ENCODE measurements around the gene AP4S1. TPM values are rescaled to one million over a fixed set of nuclear protein-coding genes. Genes with fewer than 3 reads are reported as not detected.
A peak's percentile ranks its signal among the peaks of the same experiment; 100 is the strongest.
"Not testable (repeated sequence)": the region's sequence is repeated elsewhere in the genome, so short reads cannot be mapped to it uniquely, and the experiment has no call there.

The AP4S1 gene
- total and polyA plus RNA-seq, 11 donors = 6.4 to 11.9 (median 8.6) TPM

DNA sequence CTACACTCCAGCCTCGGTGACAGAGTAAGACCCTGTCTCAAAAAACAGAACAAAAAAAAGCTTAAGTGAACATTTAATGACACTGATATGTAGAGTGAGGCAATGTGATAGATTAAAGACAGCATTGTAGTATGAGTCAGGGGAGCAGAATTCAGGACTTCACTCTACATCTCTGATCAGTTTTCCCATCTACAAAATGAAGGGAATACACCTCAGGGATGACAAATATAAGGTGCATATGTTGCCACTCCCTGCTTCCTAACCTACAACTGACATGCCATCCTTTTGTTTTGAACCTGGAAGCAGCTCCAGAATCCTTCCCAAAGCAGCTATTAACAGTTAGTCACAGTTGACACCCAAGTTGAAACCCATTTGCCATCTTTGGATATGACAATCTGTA lies 31.6 kb downstream of the AP4S1 start:
- intact Hi-C loops (cut with DNase I) = no loop called here
- ATAC-seq (no peak), DNase-seq (no peak)
- Histone ChIP-seq H3K4me3 (no peak overlapping the region), H3K27ac (no peak overlapping the region), H3K36me3 (no peaks in the 10 kb centered on the region), H3K4me1 (peaks cover 0 to 25% (median 8%) of the 10 kb centered on the region in 12 donors), H3K27me3 (no peaks in the 10 kb centered on the region), H3K9me3 (no peaks in the 10 kb centered on the region)
- WGBS, 4 donors = 89 to 93% (median 91%) methylated on average over 1 of the region's 1 CpG
- no peak for TF ChIP-seq POLR2A (IDR thresholded peaks at IDR 0.05)
- TF ChIP-seq CTCF (IDR thresholded peaks at IDR 0.05) = no peak

DNA sequence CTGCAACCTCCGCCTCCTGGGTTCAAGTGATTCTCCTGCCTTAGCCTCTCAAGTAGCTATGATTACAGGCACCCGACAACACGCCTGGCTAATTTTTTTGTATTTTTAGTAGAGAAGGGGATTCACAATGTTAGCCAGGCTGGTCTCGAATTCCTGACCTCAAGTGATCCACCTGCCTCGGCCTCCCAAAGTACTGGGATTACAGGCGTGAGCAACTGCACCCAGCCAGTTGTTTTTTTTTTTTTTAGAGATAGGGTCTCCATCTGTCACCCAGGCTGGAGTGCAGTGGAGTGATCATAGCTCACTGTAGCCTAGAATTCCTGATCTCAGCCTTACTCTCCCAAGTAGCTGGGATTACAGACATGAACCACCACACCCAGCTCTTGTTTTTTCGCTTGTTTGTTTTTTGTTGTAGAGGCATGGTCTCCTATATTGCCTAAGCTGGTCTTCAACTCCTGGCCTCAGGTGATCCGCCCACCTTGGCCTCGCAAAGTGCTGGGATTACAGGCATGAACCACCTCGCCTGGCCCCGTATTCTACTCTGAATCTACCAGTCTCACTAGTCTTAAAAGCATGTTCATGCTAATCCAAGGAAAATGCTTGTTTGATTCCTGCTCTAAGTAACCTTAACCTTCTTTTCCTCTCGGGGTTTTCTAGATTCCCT lies 32.4 kb downstream of the AP4S1 start:
- 97 to 98% (median 97%) methylated on average over 12 of the region's 12 CpGs for WGBS, 4 donors
- DNase-seq = no peak
- H3K4me3 ChIP-seq = no peak overlapping the region
- intact Hi-C loops (cut with DNase I) = no loop called here
- H3K36me3 ChIP-seq = no peaks in the 10 kb centered on the region
- no peaks in the 10 kb centered on the region for H3K9me3 ChIP-seq
- TF ChIP-seq POLR2A (IDR thresholded peaks at IDR 0.05) (no peak), CTCF (IDR thresholded peaks at IDR 0.05) (no peak)
- ATAC-seq = no peak
- H3K27ac ChIP-seq = no peak overlapping the region
- no peaks in the 10 kb centered on the region for H3K27me3 ChIP-seq
- peaks cover 0 to 25% (median 8%) of the 10 kb centered on the region in 12 donors for H3K4me1 ChIP-seq

DNA sequence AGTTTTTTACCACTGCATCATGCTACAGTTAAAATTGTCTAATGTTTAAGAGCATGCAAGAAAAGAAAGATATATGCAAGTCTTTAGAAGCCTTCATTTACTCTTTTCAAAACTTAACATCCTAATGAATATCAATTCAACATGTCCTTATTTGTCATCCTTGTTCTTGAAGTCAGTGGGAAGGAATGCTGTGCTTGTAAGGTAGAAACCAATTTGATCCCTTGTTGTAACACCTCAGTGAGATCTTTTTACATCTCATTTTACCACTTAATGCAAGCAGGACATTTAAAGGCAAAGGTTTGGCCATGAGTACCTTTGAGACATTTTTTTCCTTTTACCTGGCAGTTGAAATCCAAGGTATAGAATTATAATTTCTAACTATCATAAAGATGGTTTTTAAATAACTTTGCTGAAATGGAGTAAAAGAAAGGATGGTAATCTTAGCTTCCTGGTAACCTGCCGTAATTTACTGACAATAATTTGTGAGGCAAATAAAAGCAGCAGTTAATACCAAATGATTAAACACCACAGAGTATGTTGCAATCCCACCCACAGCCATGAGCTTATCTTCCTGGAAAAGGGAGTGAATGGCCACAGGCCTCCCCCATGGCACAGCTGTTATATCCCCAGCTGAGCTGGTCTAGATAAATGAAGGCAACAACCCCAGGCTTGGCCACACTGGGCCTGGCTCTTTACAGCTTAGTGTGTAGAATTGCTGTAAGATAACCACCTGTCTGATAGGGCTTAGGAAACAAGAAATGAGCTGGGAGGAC lies 33.9 kb downstream of the AP4S1 start:
- Histone ChIP-seq H3K4me1 (peaks cover 0 to 13% (median 3%) of the 10 kb centered on the region in 12 donors), H3K36me3 (no peaks in the 10 kb centered on the region), H3K27me3 (no peaks in the 10 kb centered on the region), H3K9me3 (no peaks in the 10 kb centered on the region), H3K4me3 (no peak overlapping the region), H3K27ac (no peak overlapping the region)
- WGBS, 4 donors = 78 to 87% (median 83%) methylated on average over 1 of the region's 1 CpG
- ATAC-seq (peak in 3 of 4 donors; percentile 72 to 91 (median 87)), DNase-seq (peak in 3 of 5 donors; percentile 39 to 69 (median 65))
- no peak for TF ChIP-seq CTCF (IDR thresholded peaks at IDR 0.05)
- TF ChIP-seq POLR2A (IDR thresholded peaks at IDR 0.05) = no peak
- intact Hi-C loops (cut with DNase I) = no loop called here

GRCh38 chr14:31060253-31060875 lies 34.9 kb downstream of the AP4S1 start:
- 85 to 95% (median 91%) methylated on average over 6 of the region's 6 CpGs for WGBS, 4 donors
- DNase-seq (no peak), ATAC-seq (no peak)
- intact Hi-C loops (cut with DNase I) = no loop called here
- H3K4me3 ChIP-seq = no peak overlapping the region
- H3K27ac ChIP-seq = no peak overlapping the region
- H3K4me1 ChIP-seq = peaks cover 0 to 13% (median 3%) of the 10 kb centered on the region in 12 donors
- TF ChIP-seq POLR2A (IDR thresholded peaks at IDR 0.05) (no peak), CTCF (IDR thresholded peaks at IDR 0.05) (no peak)
- no peaks in the 10 kb centered on the region for H3K27me3 ChIP-seq
- no peaks in the 10 kb centered on the region for H3K36me3 ChIP-seq
- H3K9me3 ChIP-seq = no peaks in the 10 kb centered on the region

GRCh38 chr14:31062908-31063307 lies 37.5 kb downstream of the AP4S1 start:
- H3K4me3 ChIP-seq; intact Hi-C loops (cut with DNase I); H3K27ac ChIP-seq; H3K9me3 ChIP-seq; DNase-seq; H3K36me3 ChIP-seq; ATAC-seq; H3K27me3 ChIP-seq: not testable (repeated sequence)
- WGBS, 4 donors = 87 to 91% (median 90%) methylated on average over 8 of the region's 8 CpGs
- peaks cover 0 to 13% (median 3%) of the 10 kb centered on the region in 12 donors for H3K4me1 ChIP-seq
